HG03103 (cell line): Measurements from ENCODE around the gene CALHM6.

Experiments used
- ATAC-seq: cut with Tn5 transposase; IDR thresholded peaks from one replicate; pipeline ENCODE4 v1.9.1; 2021; ENCODE audit warnings: low read depth; ENCODE audit not compliant: unreplicated experiment

The CALHM6 gene

GRCh38 chr6:116461331-116461931 is at the start of gene CALHM6:
Gene CALHM6, plus strand, starts transcription at chr6:116461375. Its CDS starts 555 bp downstream, at chr6:116461930.
- ATAC-seq: no peak

GRCh38 chr6:116412270-116412669 is 48.9 kb upstream of the CALHM6 start:
- ATAC-seq: no peak

- no peak for ATAC-seq
Measured at GRCh38 chr6:116413357-116413756, 47.8 kb upstream of the CALHM6 start.

- ATAC-seq: no peak
Measured at GRCh38 chr6:116417661-116418060, 43.5 kb upstream of the CALHM6 start.

- ATAC-seq: no peak
Measured at GRCh38 chr6:116419069-116419786, 41.9 kb upstream of the CALHM6 start.

GRCh38 chr6:116420341-116420740 is 40.8 kb upstream of the CALHM6 start:
- no peak for ATAC-seq

- ATAC-seq: no peak
Measured at GRCh38 chr6:116422238-116422637, 38.9 kb upstream of the CALHM6 start.

- ATAC-seq: no peak
Measured at GRCh38 chr6:116424001-116424400, 37.2 kb upstream of the CALHM6 start.

GRCh38 chr6:116426551-116426950 is 34.6 kb upstream of the CALHM6 start:
- ATAC-seq: no peak

GRCh38 chr6:116429111-116429510 is 32.1 kb upstream of the CALHM6 start:
- no peak for ATAC-seq

- no peak for ATAC-seq
Measured at GRCh38 chr6:116430860-116431259, 30.3 kb upstream of the CALHM6 start.

GRCh38 chr6:116431964-116432595 is 29.1 kb upstream of the CALHM6 start:
- ATAC-seq: no peak

GRCh38 chr6:116433206-116433712 is 27.9 kb upstream of the CALHM6 start:
- no peak for ATAC-seq

GRCh38 chr6:116434056-116434725 is 27.0 kb upstream of the CALHM6 start:
- ATAC-seq: no peak

- ATAC-seq: no peak
Measured at GRCh38 chr6:116436586-116436985, 24.6 kb upstream of the CALHM6 start.

- no peak for ATAC-seq
Measured at GRCh38 chr6:116437656-116438055, 23.5 kb upstream of the CALHM6 start.

GRCh38 chr6:116438590-116439448 is 22.4 kb upstream of the CALHM6 start:
- no peak for ATAC-seq

- no peak for ATAC-seq
Measured at GRCh38 chr6:116439522-116440051, 21.6 kb upstream of the CALHM6 start.

GRCh38 chr6:116443105-116443504 is 18.1 kb upstream of the CALHM6 start:
- no peak for ATAC-seq

GRCh38 chr6:116444092-116444491 is 17.1 kb upstream of the CALHM6 start:
- no peak for ATAC-seq
